Measurements from ENCODE around the gene C3orf22.
"Not testable (repeated sequence)": the region's sequence is repeated elsewhere in the genome, so short reads cannot be mapped to it uniquely, and the experiment has no call there.

C3orf22 gene

GRCh38 chr3:126543457-126544061 lies 15.2 kb downstream of the C3orf22 start:
- no peak for DNase-seq (ENCODE audit: low read depth, low spot score)

- no peak for DNase-seq (ENCODE audit: low read depth, low spot score)
Measured at GRCh38 chr3:126542340-126543241, 16.1 kb downstream of the C3orf22 start.

GRCh38 chr3:126541628-126542339 lies 16.9 kb downstream of the C3orf22 start:
- DNase-seq (ENCODE audit: low read depth, low spot score) = no peak

GRCh38 chr3:126540951-126541627 lies 17.6 kb downstream of the C3orf22 start:
- DNase-seq (ENCODE audit: low read depth, low spot score) = no peak

GRCh38 chr3:126540342-126540849 lies 18.3 kb downstream of the C3orf22 start:
- no peak for DNase-seq (ENCODE audit: low read depth, low spot score)

- DNase-seq (ENCODE audit: low read depth, low spot score) = no peak
Measured at GRCh38 chr3:126539558-126540250, 19.0 kb downstream of the C3orf22 start.

- no peak for DNase-seq (ENCODE audit: low read depth, low spot score)
Measured at GRCh38 chr3:126538966-126539365, 19.8 kb downstream of the C3orf22 start.

- no peak for DNase-seq (ENCODE audit: low read depth, low spot score)
Measured at GRCh38 chr3:126538316-126538715, 20.4 kb downstream of the C3orf22 start.

GRCh38 chr3:126537730-126538281 lies 20.9 kb downstream of the C3orf22 start:
- DNase-seq (ENCODE audit: low read depth, low spot score) = no peak

GRCh38 chr3:126537116-126537729 lies 21.5 kb downstream of the C3orf22 start:
- no peak for DNase-seq (ENCODE audit: low read depth, low spot score)

GRCh38 chr3:126536126-126536525 lies 22.6 kb downstream of the C3orf22 start:
- no peak for DNase-seq (ENCODE audit: low read depth, low spot score)

GRCh38 chr3:126535636-126536035 lies 23.1 kb downstream of the C3orf22 start:
- no peak for DNase-seq (ENCODE audit: low read depth, low spot score)

GRCh38 chr3:126534716-126535115 lies 24.0 kb downstream of the C3orf22 start:
- DNase-seq (ENCODE audit: low read depth, low spot score) = not testable (repeated sequence)

GRCh38 chr3:126533506-126533905 lies 25.2 kb downstream of the C3orf22 start:
- no peak for DNase-seq (ENCODE audit: low read depth, low spot score)

GRCh38 chr3:126531051-126531330 lies 27.7 kb downstream of the C3orf22 start:
- no peak for DNase-seq (ENCODE audit: low read depth, low spot score)

GRCh38 chr3:126530171-126531050 lies 28.3 kb downstream of the C3orf22 start:
- no peak for DNase-seq (ENCODE audit: low read depth, low spot score)

GRCh38 chr3:126529585-126530170 lies 29.1 kb downstream of the C3orf22 start:
- no peak for DNase-seq (ENCODE audit: low read depth, low spot score)

- DNase-seq (ENCODE audit: low read depth, low spot score) = no peak
Measured at GRCh38 chr3:126528800-126529541, 29.8 kb downstream of the C3orf22 start.

All from activated naive CD8-positive, alpha-beta T cell treated with anti-CD3 and anti-CD28 coated beads, Interleukin-2, amount 50 U/mL, for 16 hours (primary cell).